Activated naive CD4-positive, alpha-beta T cell (primary cell): ENCODE measurements around the gene TCTA.
"Not testable (repeated sequence)": the region's sequence is repeated elsewhere in the genome, so short reads cannot be mapped to it uniquely, and the experiment has no call there.

Source experiments
- DNase-seq, 4 experiments: peaks; one replicate each; lab custom pipeline; 2025; lab: John Stamatoyannopoulos, UW

TCTA gene

DNA sequence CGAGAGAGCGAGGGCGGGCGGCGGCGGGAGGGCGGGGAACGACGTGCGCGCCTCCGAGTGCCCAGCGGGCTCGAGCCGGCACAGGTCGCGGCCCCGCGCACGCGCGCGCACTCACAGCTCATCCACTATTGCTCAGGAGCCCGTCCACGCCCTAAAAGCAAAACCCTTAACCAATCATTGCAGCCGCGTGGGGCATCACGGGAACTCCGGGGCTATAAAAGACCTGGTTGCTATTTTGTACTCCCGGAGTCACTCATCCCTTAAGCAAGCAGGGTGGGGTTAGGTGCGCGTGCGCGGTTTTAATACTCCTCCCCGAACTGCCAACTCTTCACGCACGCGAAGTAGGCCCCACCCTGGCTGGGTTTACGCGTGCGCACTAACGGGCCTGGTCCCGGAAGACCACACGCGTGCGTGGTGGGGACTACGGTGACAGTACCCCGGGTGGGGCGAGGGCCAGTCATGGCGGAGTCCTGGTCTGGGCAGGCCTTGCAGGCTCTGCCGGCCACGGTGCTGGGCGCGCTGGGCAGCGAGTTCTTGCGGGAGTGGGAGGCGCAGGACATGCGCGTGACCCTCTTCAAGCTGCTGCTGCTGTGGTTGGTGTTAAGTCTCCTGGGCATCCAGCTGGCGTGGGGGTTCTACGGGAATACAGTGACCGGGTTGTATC, at the start of gene TCTA, which contains the start of gene RHOA:
Gene TCTA, plus strand, starts transcription at position 456 of the 664 bp plus-strand sequence. Its CDS starts 4 bp downstream, at position 460.
Gene RHOA, minus strand, starts transcription at position 9 of the 664 bp plus-strand sequence. CDS start 36,387 bp downstream, outside the sequence.
- DNase-seq, result peak; percentile 97 to 100 (median 98)

- no peak for DNase-seq
Observed at GRCh38 chr3:49362561-49362960, 49.7 kb upstream of the TCTA start.

DNA sequence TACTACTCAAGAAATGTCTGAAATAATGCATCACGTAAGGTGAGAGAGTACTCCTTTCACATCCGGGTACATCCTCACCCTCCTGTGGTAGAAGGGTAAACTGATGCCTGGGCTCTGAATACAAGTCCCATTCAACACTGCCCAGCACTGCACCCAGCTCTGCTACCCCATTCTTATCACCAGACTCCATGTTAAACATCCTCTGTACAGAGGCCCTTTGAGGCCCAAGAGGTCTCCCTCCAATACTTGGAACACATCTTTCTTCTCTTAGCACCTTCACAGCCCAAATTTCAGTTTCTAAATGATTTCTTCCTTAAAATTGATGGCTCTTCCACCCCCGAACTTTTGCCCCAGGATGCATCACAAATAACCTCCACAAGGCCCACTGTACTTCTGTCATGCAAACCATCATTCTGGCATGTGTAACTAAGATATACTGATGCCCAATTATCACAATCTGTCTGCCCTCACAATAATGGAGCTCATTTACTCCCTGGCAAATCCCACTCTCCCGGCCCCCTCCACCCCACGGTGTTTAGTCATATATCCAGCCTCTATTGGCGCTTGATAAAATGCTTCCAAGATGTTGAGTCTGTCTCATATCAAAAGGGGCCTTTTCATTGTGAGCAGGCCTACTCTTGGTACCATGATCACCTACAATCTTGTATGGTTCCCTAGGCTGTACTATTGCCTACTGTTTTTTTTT, 41.5 kb upstream of the TCTA start:
- no peak for DNase-seq

DNA sequence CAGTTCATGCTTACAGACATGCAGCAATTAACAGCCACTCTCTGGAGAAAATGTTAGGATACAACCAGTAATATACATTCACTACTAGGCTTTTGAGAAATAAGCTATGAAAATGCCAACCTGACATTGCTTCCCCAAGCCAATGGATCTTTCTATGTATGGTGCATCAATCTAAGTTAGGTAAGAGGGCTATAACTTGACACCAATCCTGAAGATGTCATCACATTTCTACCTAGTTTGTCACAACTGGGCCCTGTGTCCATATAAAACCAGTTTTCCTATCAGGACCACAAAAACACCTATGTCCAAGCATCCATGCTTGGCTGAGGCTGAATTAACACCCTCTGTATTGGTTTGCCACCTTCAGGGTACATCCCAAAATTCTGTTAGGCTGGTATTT, 40.3 kb upstream of the TCTA start:
- no peak for DNase-seq

DNA sequence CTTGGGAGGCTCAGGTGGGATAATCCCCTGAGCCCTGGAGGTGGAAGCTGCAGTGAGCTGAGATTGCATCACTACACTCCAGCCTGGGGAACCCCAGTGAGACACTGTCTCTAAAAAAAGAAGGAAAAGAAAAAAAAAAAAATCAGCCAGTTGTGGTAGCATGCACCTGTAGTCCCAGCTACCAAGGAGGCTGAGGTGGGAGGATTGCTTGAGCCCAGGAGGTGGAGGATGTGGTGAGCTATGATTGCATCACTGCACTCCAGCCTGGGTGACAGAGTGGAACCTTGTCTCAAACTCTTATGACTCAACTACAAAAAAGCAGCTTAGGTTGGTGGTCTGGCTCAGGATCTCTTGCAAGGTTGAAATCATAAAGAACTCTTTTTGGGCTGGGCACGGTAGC, 34.7 kb upstream of the TCTA start:
- DNase-seq, result no peak

DNA sequence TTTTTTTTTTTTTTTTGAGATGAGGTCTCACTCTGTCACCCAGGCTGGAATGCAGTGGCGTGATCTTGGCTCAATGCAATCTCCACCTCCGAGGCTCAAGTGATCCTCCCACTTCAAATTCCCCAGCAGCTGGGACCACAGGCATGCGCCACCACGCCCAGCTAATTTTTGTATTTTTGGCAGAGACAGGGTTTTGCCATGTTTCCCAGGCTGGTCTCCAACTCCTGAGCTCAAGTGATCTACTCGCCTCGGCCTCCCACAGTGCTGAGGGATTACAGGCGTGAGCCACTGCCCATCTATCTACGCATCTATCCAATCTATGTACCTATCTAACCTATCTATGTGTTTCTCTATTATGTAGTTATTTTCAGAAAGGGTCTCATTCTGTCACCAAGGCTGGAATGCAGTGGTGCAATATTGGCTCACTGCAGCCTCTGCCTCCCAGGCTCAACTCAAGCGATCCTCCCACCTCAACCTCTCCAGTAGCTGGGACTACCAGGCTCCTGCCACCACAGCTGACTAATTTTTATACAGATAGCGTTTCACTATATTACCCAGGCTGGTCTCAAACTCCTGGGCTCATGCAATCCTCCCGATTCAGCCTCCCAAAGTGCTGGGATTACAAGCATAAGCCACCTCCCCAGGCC, 33.9 kb upstream of the TCTA start:
- DNase-seq, result no peak

GRCh38 chr3:49383387-49383786, 28.8 kb upstream of the TCTA start:
- no peak for DNase-seq

GRCh38 chr3:49385617-49386016, 26.6 kb upstream of the TCTA start:
- DNase-seq, result no peak

DNA sequence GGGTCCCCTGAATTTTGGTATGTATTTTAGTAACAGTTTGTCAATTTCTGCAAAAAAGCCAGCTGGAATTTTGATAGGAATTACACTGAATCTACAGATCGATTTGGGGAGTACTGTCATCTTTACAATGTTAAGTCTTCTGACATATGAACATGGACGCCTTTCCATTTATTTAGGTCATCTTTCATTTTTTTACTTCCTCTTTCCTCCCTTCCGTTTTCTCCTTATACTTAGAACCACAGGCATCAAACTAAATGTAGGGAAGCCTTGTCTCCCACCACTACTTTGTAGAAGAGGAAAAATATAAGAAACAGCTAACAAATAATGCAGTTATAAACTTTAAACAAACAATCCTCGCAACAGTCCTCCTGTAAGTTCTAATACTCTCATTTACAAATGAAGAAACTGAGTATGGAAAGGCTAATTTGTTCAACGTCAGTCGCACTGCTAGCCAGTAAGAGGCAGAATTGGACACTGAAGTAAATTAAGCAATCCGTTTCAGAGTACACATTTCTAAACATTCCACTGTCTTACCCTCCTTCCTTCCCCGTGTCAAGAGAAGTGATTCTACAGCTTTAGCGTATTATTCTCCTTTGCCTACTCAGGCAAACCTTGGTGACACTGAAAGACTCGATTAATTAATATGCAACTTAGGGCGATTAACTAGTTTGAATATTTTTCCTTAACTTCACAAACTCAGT, 26.0 kb upstream of the TCTA start:
- no peak for DNase-seq

GRCh38 chr3:49387721-49388120, 24.5 kb upstream of the TCTA start:
- no peak for DNase-seq

DNA sequence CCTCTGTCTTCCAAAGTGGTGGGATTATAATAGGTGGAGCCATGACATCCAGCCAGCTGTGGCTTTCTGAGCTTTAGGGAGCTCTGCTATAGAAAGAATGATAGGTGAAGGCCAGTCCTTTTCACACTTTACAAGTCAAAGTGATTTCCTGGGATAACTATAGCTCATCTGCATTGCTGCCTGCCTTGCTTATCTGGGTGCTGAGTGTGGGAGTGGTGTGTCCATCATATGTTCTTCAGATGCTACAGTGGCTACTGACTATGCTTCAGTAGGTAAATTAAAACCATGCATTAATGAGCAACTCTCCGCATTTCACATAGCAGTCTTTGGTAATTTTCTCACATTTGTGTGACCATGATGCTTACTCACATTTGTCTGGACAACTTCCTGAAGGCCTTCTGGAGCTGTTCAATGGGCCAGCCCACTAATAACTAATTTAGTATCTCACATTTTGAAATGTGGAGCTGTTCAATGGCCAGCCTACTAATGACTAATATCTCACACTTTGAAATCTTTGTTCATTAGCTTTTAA, 23.9 kb upstream of the TCTA start:
- no peak for DNase-seq

DNA sequence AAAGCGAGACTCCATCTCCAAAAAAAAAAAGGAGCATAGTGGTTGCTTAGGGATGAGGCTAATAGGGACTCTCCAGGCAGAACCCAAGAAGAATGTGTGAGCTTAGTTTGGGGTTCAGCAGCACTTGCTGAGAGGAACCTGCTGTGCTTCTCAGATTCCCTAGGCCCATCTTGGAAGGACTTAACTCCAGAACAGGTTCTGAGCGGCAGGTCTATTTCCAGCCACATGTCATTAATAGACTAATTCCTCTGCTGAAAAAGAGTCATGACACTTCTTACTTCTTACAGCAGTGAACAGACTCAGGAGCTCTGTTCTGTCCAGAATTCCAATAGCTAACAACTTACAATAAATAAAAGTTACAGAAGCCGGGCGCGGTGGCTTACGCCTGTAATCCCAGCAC, 22.9 kb upstream of the TCTA start:
- DNase-seq, result no peak

DNA sequence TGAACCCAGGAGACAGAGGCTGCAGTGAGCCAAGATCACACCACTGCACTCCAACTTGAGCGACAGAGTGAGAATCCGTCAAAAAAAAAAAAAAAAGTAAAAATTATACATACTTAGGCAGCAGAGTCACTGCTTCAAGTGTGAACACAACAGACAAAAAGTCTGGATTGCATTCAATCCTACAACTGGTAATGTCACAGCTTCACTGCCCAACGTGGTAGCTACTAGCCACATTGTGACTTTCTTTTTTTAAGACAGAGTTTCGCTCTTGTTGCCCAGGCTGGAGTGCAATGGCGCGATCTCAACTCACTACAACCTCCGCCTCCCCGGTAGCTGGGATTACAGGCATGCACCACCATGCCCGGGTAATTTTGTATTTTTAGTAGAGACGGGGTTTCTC, 20.9 kb upstream of the TCTA start:
- DNase-seq, result not testable (repeated sequence)

DNA sequence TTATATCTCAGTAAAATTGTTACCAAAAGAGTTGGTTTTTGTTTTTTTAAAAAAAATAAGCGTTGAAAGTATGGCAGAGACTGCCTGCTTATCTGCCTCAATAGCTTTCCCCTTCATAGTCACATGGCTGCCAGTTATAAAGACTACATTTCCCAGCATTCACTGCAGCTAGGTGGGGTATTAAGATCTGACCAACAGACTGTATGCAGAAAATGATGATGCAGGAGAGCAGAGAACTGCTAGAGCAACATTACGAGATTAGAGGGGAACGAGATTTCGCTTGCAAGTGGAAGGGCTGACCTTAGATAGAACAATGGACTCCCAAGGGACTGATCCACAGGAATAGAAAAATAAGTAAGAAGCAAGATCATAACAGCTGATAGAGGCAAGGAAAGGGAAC, 14.8 kb upstream of the TCTA start:
- DNase-seq, result no peak

DNA sequence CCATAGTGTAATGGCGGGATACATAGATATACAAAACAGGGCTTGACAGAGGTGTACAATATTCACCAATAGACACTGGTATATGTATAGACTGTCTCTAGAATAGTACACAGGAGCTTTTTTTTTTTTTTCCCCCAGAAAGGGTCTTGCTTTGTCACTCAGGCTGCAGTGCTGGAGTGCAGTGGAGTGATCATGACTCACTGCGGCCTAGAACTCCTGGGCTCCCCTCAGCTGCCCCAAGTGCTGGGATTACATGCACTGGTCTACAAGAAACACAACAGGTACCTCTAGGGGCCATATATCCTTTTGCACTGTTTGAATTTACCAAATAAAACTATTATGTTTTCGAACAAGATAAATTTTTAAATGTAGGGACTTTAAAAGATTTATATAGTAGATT, 12.8 kb upstream of the TCTA start:
- no peak for DNase-seq

- no peak for DNase-seq
Observed at GRCh38 chr3:49401766-49402165, 10.5 kb upstream of the TCTA start.

- DNase-seq, result no peak
Observed at GRCh38 chr3:49403891-49404290, 8.3 kb upstream of the TCTA start.

GRCh38 chr3:49405570-49405969, 6.7 kb upstream of the TCTA start:
- DNase-seq, result not testable (repeated sequence)

GRCh38 chr3:49406571-49407565, 5.4 kb upstream of the TCTA start:
- no peak for DNase-seq

GRCh38 chr3:49410066-49410845, 2.0 kb upstream of the TCTA start:
- no peak for DNase-seq
